Measurements from ENCODE around the gene FOXK2.

FOXK2 gene

GRCh38 chr17:82589851-82590180 is 70.3 kb downstream of the FOXK2 start:
- no peak for DNase-seq

GRCh38 chr17:82590216-82590615 is 70.7 kb downstream of the FOXK2 start:
- no peak for DNase-seq

DNA sequence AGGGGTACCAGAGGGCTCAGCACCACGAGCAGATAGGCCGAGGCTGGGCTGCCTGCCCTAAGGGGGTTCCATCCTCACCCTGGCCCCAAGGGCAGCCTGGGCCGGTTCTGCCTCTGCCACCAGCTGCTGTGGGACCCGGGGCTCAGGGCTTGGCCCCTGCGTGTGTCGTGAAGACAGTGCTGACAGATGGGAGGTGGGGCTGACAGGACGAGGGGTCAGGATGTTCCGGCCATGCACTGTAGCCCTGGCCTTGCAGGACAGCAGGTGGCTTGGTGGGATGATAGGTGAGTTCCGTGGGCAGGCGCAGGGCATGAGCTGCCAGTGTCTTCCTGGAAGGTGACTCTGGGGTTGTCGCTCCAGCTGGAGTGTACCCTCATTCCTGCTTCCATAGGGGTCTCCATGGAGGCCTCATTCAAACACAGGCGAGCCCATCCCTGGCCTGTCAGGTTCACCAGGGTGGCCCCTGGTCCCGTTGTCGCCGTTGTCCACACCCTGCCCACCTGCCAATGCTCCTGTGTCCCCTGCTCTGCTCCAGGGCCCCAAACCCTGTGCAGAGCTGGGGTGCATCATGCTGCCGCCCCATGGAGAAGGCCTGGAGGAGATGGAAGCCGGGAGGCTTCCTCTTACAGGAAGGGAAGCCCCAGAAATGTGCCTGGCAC is 71.5 kb downstream of the FOXK2 start:
- no peak for DNase-seq

GRCh38 chr17:82592289-82592766 is 72.8 kb downstream of the FOXK2 start:
- peak in 5 of 51 donors; percentile 26 to 70 (median 57) for DNase-seq

- peak in 45 of 51 donors; percentile 46 to 92 (median 74) for DNase-seq
These were observed 73.4 kb downstream of the FOXK2 start for GRCh38 chr17:82592767-82593589.

DNA sequence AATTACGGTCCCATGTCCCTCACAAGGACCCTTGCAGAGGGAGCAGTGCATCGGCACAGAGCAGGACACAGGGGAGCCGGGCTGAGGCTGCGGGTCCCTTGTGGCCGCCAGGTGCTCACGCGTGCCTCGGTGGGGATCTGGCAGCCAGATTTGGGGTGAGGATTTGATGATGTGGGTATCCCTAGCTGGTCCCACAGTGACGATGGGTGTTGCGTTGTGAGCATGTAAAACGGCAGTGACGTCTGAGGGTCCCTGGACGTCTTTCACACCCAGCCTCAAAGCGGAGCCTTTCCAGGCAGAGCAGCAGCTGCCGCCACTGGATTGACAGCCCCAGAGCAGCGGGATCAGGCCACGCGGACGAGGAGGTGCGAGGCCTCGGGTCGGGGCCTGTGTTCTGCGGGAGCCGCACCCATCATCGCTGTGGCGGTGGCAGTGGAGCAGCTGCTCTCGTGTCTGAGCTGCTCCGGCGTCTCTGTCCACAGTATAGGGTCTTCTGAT is 74.1 kb downstream of the FOXK2 start:
- peak in 2 of 51 donors; percentile 27 to 52 for DNase-seq

DNA sequence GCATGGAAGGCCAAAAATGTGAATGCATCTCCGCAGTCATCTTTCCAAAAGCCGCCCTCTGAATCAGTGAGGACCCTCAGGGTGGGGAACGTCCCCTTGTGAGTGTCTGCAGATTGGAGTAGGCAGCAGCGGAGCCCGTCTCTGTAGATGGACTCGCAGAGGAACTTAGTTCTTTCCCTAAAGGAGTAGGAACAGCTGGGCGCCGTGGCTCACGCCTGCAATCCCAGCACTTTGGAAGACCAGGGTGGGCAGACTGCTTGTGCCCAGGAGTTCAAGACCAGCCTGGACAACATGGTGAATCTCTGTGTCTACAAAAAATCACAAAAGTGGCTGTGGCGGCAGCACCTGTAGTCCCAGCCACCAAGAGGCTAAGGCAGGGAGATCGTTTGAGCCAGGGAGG is 75.0 kb downstream of the FOXK2 start:
- no peak for DNase-seq

DNA sequence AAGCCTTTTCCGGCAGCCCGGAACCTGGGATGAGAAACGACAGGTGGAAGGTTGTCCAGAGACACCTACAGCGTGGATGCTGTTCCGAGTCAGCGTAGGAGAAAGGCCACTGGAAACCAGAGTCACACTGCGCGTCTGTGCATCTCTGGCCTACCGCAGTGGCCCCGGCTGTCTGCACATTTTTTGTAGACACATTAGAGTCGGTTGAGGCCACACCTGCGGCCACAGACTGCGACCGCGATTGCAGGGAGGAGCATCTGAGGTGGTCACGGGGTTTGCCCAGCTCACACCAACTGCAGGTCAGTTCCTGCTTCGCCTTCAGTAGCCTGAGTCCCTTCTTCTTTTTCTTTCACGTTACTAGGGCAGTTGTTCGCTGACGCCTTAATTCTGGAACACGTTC is 76.4 kb downstream of the FOXK2 start:
- DNase-seq: no peak

- no peak for DNase-seq
These were observed 76.8 kb downstream of the FOXK2 start for GRCh38 chr17:82596296-82596695.

- DNase-seq: no peak
These were observed 77.5 kb downstream of the FOXK2 start for GRCh38 chr17:82596837-82597672.

GRCh38 chr17:82598256-82599119 is 79.0 kb downstream of the FOXK2 start:
- DNase-seq: peak in 1 of 51 donors; percentile 41

DNA sequence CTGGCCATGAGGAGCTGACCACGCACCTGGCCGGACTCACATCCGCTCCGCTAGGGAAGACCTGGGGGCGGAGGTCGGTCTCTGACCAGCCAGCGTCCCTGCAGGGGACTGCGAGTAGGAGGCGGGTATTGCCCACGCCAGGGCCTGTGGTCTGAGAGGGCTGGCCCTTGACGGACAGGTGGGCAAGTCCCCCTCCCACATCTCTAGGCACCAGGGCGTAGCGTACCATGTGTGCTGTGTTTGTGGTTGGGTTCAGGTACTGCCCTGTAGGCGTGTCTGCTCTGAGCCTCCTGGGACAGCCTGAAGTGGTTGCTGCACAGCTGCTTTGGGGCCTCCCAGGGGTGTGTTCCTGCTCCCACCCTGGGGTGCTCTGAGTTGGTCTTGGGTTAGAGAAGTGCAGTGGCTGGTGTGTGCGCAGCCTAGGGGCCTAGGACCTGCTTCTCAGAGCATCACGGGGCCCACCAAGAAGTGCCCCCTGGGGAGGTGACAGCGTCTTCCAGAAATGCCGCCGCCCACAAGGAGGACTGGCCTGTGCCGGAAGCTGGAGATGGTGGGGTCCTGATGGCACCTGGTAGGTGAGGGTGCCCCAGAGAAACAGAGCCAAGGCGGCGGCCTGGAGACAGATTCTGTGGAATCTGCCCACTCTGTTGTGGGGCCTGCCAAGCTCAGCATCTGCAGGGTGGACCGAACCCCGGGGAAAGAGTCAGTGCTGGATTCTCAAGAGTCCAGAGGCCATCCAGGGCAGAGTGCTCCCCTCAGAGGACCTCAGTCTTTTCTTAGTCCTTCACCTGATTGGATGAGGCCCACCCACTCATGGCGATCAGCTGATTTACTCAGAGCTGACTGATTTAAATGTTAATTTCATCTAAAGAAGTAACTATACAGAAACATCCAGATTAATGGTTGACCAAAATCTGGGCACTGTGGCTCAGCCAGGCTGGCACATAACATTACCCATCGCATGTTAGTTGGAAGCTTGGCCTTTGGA is 80.4 kb downstream of the FOXK2 start:
- no peak for DNase-seq

- DNase-seq: no peak
These were observed 81.4 kb downstream of the FOXK2 start for GRCh38 chr17:82600731-82601446.

- no peak for DNase-seq
These were observed 82.0 kb downstream of the FOXK2 start for GRCh38 chr17:82601447-82602000.

GRCh38 chr17:82602487-82602886 is 83.0 kb downstream of the FOXK2 start:
- no peak for DNase-seq

DNA sequence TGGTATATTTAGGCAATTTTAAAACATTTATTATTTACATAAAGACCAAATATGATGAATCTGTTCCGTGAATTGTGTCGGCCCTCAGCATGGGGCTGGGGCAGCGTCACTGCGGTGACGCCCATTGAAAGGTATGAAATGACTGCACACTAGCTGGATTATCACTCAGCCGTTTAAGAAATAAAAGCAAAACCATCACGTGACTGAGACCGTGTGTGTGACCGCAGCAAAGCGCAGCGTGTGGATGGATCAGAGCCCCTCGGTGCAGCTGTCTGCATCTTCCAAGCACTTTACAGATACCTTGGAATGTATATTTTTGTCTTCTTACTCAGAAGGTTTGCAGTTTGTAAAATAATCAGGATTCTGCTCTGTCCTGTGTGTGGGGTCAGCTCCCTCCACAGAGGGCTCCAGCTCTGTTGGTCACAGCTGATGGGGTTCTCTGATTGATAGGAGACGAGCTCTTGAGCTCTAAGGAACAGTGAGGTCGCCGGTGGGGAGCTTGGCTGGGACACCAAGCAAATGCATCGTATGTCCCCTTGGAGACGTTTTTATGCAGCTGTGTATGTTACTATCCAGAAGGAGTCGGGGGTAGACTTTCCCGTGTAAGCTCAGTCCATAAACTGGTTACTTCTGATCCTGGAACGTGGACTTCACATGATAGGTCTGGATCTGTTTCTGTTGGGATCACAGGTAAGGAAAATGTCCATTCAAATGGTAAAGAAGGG is 83.6 kb downstream of the FOXK2 start:
- no peak for DNase-seq

- peak in 38 of 51 donors; percentile 8 to 74 (median 50) for DNase-seq
These were observed 84.5 kb downstream of the FOXK2 start for GRCh38 chr17:82603981-82604448.

- no peak for DNase-seq
These were observed 85.0 kb downstream of the FOXK2 start for GRCh38 chr17:82604532-82604931.
